ENCODE measurements around the gene NLRP13.

DNA sequence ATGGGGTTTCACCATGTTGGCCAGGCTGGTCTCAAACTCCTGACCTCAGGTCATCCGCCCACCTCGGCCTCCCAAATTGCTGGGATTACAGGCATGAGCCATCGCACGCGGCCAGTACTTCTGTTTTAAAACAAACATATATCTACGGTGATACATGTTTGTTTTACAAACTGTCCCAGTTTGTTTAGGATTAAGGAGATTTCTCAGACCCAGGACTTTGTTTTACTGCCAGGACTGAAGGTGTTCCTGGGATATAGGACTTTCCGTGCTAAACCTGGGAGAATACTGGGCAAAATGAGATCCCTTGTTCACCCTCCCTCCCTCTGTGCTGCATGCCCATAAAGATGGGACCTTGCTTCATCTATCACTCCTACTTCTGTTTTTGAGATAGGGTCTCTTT, 24.3 kb upstream of the NLRP13 start:
- TF ChIP-seq POLR2A (IDR thresholded peaks at IDR 0.05; ENCODE audit: borderline replicate concordance, extremely low read depth, insufficient read depth, insufficient read length) = no peak
- TF ChIP-seq, protein P1, sequence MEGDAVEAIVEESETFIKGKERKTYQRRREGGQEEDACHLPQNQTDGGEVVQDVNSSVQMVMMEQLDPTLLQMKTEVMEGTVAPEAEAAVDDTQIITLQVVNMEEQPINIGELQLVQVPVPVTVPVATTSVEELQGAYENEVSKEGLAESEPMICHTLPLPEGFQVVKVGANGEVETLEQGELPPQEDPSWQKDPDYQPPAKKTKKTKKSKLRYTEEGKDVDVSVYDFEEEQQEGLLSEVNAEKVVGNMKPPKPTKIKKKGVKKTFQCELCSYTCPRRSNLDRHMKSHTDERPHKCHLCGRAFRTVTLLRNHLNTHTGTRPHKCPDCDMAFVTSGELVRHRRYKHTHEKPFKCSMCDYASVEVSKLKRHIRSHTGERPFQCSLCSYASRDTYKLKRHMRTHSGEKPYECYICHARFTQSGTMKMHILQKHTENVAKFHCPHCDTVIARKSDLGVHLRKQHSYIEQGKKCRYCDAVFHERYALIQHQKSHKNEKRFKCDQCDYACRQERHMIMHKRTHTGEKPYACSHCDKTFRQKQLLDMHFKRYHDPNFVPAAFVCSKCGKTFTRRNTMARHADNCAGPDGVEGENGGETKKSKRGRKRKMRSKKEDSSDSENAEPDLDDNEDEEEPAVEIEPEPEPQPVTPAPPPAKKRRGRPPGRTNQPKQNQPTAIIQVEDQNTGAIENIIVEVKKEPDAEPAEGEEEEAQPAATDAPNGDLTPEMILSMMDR (IDR thresholded peaks at IDR 0.05 in 2 of 3, conservative IDR thresholded peaks at IDR 0.05 in 1 of 3; ENCODE audit: borderline replicate concordance in 1 of 3, insufficient read depth in 1 of 3, low read depth in 2 of 3, low read length in 2 of 3) = no peak
- no peak for TF ChIP-seq RAD21 (IDR thresholded peaks at IDR 0.05; ENCODE audit: low read depth)
- TF ChIP-seq SIN3A (IDR thresholded peaks at IDR 0.05; ENCODE audit: low read depth) = no peak
- no peak for TF ChIP-seq EZH2 (IDR thresholded peaks at IDR 0.05)
- TF ChIP-seq ZNF274 (IDR thresholded peaks at IDR 0.05; ENCODE audit: low read depth, low read length) = no peak
- TF ChIP-seq, protein P2, sequence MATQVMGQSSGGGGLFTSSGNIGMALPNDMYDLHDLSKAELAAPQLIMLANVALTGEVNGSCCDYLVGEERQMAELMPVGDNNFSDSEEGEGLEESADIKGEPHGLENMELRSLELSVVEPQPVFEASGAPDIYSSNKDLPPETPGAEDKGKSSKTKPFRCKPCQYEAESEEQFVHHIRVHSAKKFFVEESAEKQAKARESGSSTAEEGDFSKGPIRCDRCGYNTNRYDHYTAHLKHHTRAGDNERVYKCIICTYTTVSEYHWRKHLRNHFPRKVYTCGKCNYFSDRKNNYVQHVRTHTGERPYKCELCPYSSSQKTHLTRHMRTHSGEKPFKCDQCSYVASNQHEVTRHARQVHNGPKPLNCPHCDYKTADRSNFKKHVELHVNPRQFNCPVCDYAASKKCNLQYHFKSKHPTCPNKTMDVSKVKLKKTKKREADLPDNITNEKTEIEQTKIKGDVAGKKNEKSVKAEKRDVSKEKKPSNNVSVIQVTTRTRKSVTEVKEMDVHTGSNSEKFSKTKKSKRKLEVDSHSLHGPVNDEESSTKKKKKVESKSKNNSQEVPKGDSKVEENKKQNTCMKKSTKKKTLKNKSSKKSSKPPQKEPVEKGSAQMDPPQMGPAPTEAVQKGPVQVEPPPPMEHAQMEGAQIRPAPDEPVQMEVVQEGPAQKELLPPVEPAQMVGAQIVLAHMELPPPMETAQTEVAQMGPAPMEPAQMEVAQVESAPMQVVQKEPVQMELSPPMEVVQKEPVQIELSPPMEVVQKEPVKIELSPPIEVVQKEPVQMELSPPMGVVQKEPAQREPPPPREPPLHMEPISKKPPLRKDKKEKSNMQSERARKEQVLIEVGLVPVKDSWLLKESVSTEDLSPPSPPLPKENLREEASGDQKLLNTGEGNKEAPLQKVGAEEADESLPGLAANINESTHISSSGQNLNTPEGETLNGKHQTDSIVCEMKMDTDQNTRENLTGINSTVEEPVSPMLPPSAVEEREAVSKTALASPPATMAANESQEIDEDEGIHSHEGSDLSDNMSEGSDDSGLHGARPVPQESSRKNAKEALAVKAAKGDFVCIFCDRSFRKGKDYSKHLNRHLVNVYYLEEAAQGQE (IDR thresholded peaks at IDR 0.05; ENCODE audit: low read depth) = no peak
